Right ventricle myocardium inferior (tissue), 1 donor: ENCODE measurements around the gene IGF2R. TPM values are rescaled to one million over a fixed set of nuclear protein-coding genes. Genes with fewer than 3 reads are reported as not detected.
"Not testable (repeated sequence)": the region's sequence is repeated elsewhere in the genome, so short reads cannot be mapped to it uniquely, and the experiment has no call there.

Source experiments
- ATAC-seq: fragments of 200-7000 bp; cut with Tn5 transposase; one replicate; pipeline ENCODE4 v1.9.1; 2020; ENCODE audit warnings: mild to moderate bottlenecking, moderate library complexity
- DNase-seq: peaks from one replicate; pipeline ENCODE4 v3.0.0; 2021; ENCODE audit errors: missing footprints
- intact Hi-C: fragments of 100-400 bp; cut with DNase I; formaldehyde crosslinking; loops from one replicate; pipeline ENCODE4 v1.11.0; 2022
- total RNA-seq: library from RNA; stranded (reverse); fragmentation: NEBNext Ultra II Directional; extraction: Animal tissue kit (Norgen Biotek cat#: 25700); gene quantifications from one replicate; pipeline ENCODE4 v1.2.1, GENCODE V29; 2021
- donor health status: DM: no; HTN: yes; CAD: no; lungs with severe emphysema.

The IGF2R gene
- total RNA-seq, 1 donor from 2014 or later = 63.1 TPM

DNA sequence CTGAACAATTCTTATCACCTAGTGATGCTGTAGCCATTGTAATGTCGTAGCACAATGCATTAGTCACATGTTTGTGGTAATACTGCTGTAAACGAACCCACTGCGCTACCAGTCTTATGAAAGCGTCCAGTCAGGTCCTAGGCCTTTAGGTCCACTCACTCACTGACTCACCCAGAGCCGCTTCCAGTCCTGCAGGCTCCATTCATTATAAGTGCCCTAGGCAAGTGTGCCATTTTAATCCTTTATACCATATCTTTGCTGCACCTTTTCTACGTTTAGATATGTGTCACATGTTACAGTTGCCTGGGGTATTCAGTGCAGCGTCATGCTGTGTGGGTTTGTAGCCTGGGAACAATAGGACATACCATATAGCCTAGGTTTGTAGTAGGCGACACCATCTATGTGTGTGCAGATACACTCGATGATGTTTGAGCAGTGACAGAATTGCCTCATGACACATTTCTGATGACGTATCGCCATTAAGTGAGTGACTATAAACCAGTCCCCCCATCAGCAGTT lies 15.4 kb downstream of the IGF2R start:
- DNase-seq = no peak
- ATAC-seq = no peak
- intact Hi-C loops = loop anchor here (5.0 kb wide), 1 partner anchor 43 kb away; no protein-coding TSS in a partner anchor

DNA sequence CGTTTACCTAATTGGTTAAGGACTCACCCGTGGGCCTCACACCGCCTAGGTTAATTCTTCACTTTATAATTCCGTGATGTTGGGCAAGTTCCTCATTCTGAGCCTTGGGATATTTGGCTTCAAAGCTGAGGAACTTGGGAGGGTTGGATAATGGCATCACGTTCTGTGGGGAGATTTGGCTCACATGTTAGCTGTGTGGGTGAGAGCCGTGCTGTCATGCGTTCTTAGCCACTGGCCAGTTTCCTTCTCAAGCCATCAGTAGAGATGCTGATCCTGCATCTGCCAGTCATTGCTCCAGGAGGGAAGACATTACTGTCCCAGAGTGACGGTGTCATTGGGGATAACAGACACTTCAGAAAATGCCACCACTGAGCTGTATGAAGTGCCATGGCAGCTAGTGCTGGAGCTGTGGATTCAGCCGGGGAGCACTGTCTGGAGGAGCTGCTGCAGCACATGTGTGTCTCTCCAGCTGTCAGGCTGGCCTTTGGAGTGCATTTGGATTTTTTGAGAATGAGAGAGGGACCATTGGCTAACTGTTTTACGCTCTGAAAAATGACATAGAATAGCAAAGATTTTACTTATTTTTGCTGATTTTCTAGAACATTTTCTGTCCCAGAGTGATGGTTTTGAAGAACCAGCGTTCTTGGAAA lies 16.5 kb downstream of the IGF2R start:
- DNase-seq (no peak), ATAC-seq (peak; percentile 17)

DNA sequence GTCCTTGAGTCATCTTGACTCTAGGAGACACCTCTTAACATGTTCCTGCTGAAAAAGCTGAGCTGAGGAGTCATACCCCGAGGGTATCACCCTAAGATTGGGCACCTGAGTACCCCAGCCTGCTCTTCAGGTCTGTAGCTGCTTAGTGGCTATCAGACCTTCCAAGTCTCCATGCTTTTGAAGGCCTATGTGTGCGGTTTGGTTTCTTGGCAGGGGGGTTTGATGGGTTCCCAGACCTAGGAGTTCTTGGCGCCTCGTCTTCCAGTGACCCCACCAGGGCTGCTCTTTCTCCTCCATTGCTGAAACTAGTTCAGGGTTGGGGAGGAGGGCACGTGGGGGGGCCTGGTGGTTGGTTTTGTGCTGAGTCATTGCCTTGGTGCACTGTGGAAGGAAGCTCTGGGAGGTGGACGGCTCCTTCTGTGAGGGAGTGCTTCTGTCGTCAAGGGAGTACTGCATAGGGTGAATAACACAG lies 20.1 kb downstream of the IGF2R start:
- ATAC-seq = peak; percentile 29
- peak; percentile 58 for DNase-seq
- intact Hi-C loops = no loop called here

More for the DNA sequence above, 16.5 kb downstream of the IGF2R start:
- intact Hi-C loops = no loop called here

DNA sequence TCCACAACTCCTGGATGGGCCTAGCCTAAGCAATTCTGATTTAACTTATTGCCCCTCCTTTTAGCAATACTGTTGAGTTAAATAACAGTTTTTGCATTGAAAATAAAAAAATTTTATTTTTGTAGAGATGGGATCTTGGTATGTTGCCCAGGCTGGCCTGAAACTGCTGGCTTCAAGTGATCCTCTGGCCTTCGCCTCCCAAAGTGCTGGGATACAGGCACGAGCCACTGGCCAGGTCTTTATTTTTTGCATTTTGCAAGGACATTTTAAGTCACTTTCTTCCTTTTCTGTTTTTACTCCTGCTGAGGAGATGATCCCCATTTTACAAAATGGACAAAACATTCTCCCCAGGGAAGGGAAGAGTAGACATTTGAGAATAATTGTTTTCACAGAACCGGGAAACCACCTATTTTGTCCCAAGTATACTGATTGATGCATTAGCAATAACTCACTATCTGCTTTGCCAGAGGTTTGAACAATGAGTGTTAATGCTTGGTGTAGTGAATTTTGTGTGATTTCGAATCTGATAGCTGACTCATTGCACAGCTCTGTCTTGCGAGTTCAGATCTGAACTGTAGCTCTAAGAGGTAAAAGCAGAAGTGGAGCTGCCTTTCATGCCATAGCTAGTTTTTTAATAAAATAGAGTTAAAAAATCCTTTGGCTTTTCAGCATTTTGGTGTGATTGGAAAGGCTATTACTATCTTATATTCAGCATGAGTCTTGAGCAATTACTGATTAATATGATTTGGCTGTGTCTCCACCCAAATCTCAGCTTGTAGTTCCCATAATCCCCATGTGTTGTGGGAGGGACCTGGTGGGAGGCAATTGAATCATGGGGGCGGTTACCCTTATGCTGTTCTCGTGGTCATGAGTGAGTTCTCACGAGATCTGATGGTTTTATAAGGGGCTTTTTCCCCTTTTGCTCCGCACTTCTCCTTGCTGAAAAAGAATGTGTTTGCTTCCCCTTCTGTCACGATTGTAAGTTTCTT lies 20.9 kb downstream of the IGF2R start:
- DNase-seq = no peak
- no peak for ATAC-seq
- intact Hi-C loops = no loop called here

DNA sequence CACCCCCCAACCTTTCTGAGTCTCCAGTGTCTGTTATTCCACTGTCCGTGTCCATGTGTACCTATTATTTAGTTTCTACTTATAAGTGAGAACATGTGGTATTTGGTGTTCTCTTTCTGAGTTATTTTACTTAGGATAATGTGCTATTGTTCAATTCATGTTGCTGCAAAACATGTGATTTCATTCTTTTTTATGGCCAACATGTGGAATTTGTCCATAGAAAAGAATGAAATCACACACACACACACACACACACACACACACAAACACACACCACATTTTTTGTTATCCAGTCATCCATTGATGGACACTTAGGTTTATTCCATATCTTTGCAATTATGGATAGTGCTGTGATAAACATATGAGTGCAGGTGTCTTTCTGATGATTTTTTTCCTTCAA lies 23.5 kb downstream of the IGF2R start:
- intact Hi-C loops = no loop called here
- ATAC-seq (no peak), DNase-seq (no peak)

DNA sequence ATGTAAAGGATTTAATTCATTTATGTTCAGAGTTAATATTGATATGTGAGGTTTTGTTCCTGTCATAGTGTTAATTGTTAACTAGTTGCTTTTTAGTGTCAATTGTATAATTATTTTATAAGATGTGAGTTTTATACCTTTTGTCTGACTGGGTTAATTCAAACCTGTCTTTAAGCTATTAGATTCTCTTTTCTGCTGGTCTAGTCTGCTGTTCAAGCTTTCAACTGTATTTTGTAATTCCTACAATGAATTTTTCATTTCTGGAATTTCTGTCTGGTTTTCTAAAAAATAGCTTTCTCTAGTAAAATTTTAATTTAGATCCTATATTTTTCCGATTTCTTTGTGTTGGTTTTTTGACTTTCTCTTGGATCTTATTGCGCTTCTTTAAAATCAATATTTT lies 26.5 kb downstream of the IGF2R start:
- no peak for ATAC-seq
- DNase-seq = no peak
- intact Hi-C loops = no loop called here

DNA sequence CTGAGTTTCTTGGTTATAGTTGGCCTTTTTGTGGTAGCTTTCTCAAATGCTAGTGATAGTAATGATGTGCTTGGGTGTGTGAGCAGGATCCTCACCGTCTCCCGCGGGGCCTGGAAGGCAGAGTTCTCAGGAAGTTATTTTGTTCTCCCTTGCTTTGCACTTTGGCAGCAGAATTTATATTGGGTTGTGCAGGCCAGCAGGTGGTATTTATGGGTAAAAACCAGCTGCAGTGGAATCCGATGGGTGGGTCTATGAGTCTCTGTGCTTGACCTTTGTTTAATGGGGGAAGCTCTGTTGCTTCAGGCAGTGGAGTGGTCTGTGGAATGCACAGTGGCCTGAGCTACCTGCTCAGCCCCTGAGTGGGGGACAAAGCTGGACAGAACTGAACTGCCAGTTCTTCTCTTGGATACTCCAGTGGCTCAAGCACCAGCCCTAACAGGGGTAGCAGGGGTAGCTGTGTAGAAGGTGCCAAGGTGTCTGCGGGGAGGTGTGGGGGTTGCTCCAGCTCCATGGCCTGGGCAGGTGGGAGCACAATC lies 27.3 kb downstream of the IGF2R start:
- ATAC-seq (no peak), DNase-seq (no peak)
- intact Hi-C loops = no loop called here

DNA sequence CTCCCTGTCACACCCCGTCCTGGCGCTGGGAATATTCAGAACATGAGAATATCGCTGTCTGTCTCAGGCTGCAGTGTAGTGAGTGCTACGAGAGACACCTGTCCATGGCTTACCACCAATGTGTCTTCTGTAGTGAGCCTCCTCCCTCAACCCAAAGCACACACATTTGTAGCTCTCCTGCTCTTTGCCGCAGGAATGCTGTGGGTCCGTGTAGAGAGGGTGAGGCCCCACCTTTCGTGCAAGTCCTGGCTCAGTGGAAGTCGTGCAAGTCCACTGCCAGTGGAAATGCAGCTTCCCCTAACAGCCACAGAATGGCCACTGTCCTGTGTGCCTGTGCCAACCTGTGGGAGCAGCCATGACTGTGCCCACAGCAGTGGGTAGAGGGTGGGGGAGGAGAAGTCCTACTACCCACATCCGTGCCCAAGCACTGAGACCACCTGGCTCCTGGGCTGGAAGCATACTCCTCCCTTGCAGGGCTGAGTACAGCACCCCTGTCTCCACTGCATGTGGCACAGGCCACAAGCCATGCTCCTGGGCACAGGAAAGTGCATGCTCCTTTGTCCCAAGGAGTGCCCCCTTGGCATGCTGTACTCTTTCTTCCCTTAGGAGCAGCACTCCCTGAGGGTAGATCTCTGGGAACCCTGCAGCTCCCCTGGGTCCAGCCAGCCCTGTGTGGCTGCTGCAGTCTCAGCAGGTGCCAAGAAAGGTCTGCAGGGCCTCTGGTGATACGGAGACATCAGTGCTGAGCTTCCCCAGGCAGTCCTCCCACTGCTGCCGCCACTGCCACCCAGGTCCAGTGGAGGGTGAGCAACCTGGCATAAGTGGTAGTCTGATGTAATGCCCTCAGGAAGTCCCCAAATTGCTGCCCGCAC lies 28.0 kb downstream of the IGF2R start:
- ATAC-seq = peak; percentile 16
- intact Hi-C loops = no loop called here
- DNase-seq = peak; percentile 54

DNA sequence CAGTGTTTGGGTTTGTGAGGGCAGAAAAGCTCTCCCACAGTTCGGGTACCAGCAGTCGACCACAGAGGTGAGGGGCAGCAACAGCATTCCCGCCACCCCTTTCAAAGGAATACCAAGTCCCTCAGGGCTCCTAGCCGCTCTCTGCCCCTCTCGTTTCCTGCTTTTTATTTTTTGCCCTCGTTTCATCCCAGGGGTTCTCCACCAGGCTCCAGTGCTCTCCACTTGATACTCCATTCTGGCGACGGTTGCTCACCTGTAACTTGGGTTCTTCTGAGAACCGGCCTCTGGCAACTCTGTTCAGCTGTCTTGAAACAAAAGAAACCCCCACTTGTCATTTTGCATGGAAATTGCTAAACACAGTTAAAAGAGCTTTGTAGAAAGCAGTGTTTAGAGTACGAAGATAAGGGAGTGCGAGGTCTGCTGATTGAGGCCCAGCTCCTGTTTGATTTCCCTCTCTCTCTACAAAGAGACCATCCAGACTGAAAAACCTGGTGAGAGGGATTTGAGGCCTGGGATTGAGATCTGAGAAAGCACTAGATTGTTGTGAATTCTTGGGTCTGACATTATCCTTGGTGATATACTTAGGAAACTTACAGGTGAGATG lies 28.7 kb downstream of the IGF2R start:
- DNase-seq (no peak), ATAC-seq (no peak)
- intact Hi-C loops = no loop called here

DNA sequence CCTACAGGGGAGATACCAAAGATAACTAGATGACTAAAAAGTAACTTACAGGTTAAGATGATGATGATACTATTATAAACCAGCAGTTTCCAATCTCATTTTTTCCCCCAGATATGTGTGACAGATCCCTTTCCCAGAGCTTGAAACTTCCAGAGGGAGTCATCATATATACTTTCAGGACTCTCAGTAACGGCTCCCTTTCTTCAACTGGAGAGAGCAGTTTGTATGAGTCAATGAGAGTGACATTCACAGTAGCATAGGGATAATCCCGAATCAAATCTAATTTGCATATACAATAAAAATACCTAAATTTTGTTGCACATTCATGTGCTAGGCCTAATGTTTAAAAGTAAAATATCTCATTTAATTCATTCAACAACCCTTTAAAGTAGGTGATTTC lies 29.7 kb downstream of the IGF2R start:
- intact Hi-C loops = no loop called here
- ATAC-seq (no peak), DNase-seq (no peak)

DNA sequence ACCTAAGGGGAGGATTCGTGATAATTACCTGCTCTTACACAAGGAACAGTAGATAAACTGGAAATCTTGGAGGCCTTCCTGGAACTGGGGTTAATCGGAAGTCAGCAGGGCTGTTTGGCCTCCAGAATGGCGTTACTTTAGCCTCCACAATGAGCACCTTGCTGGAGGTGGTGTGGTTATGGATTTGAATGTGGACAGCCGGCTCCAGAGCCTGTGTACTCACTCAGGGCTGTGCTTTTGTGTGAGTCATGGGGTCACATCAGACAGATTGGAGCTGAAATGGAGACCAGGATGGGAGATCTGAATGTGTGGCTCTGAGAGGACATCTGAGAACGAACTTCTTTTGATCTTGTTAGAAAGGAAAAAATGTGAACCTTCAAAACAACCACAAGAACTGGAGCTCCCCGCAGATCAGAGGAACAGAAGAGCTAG lies 30.4 kb downstream of the IGF2R start:
- intact Hi-C loops = no loop called here
- no peak for DNase-seq
- ATAC-seq = no peak

DNA sequence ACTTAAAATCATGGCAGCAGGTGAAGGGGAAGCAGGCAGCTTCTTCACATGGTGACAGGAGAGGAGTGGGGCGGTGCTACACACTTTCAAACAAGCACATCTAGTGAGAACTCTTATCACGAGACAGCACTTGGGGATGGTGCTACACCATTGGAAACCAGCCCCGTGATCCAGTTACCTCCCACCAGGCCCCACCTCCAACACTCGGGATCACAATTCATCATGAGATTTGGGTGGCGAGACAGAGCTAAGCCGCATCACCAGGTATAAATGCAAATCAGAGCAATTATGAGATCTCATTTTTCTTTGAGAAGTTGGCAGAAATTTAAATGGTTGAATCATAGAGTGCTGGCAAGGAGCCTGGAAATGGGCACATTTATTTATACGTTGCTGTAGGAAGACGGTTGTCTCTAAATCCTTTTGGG lies 31.4 kb downstream of the IGF2R start:
- DNase-seq (no peak), ATAC-seq (no peak)
- intact Hi-C loops = no loop called here

DNA sequence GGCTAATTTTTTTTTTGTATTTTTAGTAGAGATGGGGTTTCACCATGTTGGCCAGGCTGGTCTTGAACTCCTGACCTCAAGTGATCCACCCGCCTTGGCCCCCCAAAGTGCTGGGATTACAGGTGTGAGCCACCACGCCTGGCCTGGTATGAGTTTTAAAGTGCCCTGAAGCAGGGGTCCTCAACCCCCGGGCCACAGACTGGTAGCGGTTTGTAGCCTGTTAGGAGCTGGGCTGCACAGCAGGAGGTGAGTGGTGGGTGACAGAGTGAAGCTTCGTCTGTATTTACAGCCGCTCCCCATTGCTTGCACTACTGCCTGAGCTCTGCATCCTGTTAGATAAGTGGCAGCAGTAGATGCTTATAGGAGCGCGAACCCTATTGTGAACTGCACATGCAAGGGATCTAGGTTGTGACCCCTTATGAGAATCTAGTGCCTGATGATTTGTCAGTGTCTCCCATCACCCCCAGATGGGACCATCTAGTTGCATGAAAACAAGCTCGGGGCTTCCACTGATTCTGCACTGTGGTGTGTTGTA lies 32.1 kb downstream of the IGF2R start:
- intact Hi-C loops, ATAC-seq: not testable (repeated sequence)
- DNase-seq = peak; percentile 56

DNA sequence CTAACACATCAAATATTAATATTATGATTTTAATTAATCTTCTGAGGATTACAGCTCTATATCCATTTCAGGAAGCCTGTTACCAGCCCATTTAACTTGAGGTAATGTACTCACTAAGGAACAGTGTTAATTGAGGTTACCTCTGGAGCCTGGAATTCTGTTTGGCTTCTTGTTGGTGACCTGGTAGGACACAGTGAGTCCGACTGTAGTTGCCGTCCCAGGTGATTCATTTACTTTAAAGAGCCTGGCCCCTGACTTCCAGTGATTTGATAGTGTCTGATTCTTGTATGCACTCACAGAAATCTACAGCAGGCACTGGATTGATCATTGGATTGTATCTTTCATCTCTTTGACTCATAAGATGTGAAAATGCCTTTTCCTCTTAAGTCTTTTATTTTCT lies 34.0 kb downstream of the IGF2R start:
- DNase-seq (no peak), ATAC-seq (no peak)
- intact Hi-C loops = no loop called here

DNA sequence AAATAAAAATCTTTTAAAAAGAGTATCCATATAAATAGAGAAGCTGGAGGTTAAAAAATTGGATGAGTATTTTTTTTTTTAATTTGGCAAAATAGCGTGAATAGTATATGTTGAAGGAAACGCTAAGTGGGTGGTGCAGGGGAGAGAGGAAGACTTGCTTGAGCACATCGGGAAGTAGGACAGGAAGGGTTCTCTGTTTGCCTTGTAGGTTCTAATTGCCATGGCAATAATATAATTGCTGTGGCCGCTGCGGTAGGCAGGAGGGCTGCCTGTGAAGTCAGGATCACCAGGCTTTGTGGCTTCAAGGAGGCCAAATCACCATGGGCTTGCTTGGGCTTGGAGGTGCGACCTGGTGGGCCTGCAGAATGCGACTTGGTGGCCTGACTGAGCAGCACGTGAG lies 35.1 kb downstream of the IGF2R start:
- DNase-seq (no peak), ATAC-seq (no peak)
- intact Hi-C loops = no loop called here

DNA sequence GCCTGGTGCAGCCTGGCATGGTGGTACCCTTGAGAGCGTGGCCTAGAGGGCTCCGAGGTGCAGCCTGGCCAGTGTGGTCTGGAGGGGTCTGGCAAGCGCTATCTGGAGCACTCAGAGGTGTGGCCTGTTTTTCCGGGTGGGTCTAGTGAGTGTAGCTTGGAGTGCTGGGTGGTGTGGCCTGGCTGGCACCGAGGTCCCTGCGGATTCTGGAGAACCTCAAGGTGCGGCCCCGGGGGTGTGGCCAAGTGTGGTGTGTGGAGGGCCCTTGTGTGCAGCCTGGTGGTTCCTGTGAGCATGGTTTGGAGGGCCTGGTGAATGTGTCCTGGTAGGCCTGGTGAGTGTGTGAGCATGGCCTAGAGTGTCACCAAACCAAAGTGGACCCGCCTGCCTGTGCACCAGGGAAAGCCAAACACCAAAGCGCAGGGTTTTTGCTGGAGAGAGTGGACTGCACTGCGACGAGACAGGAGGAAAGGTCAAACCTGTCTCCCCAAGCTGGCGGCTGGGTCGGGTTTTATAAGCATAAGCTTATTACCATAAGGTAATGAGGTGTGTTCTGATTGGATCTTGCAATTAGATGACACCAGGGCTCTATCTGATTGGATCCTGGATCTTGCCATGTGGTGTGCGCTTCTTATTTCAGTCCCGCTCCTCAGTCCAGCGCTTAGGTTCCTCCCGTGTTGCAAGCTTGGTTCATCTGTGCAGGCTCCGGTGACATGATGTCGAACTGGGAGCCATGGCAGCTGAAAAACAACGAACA lies 35.7 kb downstream of the IGF2R start:
- intact Hi-C loops = no loop called here
- no peak for ATAC-seq
- peak; percentile 44 for DNase-seq

DNA sequence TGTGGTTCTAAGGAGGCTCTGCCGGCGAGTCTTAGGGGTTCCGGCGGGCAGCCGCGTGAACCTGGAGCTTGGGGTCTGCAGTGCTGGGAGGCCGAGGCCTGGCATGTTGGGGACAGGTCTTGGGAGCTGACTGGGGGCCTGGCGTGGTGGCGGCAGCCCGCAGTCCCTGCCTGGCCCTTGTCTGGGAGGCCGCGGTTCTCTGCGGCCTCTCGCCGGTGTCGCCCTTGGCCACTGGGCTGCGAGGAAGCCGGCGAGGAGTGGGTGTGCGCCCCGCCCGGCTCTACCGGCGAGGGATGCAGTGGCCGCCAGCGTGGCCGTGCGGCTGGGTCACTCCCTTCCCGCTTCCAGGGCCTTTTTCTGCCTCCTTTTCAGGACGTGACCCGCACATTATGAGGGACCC lies 36.3 kb downstream of the IGF2R start:
- intact Hi-C loops = no loop called here
- ATAC-seq = no peak
- peak; percentile 50 for DNase-seq
